Body of pancreas (tissue), 4 donors: ENCODE measurements around the gene HPN.

Source experiments
- CTCF ChIP-seq, 7 experiments: fragments of 450-650 bp in 4 of 7; fragments of 200-600 bp in 3 of 7; sonication (generic) in 3 of 7; IDR thresholded peaks; one replicate each; pipeline ENCODE4 v1.5.1; 2016 to 2019; ENCODE audit warnings: antibody characterized with exemption in 7 of 7
- POLR2A ChIP-seq, 3 donors: fragments of 450-650 bp; IDR thresholded peaks; one replicate each; pipeline ENCODE4 v1.6.1; 2016; ENCODE audit warnings: antibody characterized with exemption in 3 of 3, mild to moderate bottlenecking in 2 of 3

DNA sequence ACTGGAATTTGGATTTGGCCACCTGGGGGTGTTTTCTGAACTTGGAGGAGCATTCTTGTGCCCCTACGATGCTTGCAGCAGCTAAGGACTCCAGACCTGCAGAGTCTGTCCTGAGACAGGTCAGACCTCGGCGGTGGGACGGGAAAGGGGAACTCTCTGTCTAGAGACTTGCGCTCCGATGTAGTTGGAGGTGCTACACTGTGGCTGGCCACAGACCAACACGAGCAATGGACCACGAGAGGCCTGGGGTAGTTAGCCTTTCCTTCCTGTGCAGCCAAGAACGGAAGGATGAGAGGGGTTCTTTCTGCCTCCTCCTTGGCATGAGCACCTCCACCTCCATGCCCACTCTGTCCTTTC lies 47.3 kb upstream of the HPN start:
- TF ChIP-seq CTCF (IDR thresholded peaks at IDR 0.05) (no peak), POLR2A (IDR thresholded peaks at IDR 0.05) (no peak)
